Neural progenitor cell (in vitro differentiated cells): Measurements from ENCODE around the gene ARHGAP26.

Source experiments
- CTCF ChIP-seq: fragments of 200-600 bp; sonication (generic); IDR thresholded peaks from 2 replicates; pipeline ENCODE4 v1.5.1; 2017; ENCODE audit warnings: antibody characterized with exemption, mild to moderate bottlenecking
- EZH2 ChIP-seq: fragments of 200-600 bp; sonication (generic); IDR thresholded peaks from 2 replicates; pipeline ENCODE4 v1.6.1; 2017; ENCODE audit warnings: antibody characterized with exemption, mild to moderate bottlenecking, moderate library complexity
- EZH2phosphoT487 ChIP-seq: fragments of 200-600 bp; sonication (generic); IDR thresholded peaks from 2 replicates; pipeline ENCODE4 v1.6.1; 2017; ENCODE audit warnings: antibody characterized with exemption

GRCh38 chr5:143072734-143073133 is 302.6 kb downstream of the ARHGAP26 start:
- TF ChIP-seq CTCF (no peak), EZH2 (no peak), EZH2phosphoT487 (no peak)
